ENCODE measurements around the gene BAG3.
"Not testable (repeated sequence)": the region's sequence is repeated elsewhere in the genome, so short reads cannot be mapped to it uniquely, and the experiment has no call there.

The BAG3 gene

DNA sequence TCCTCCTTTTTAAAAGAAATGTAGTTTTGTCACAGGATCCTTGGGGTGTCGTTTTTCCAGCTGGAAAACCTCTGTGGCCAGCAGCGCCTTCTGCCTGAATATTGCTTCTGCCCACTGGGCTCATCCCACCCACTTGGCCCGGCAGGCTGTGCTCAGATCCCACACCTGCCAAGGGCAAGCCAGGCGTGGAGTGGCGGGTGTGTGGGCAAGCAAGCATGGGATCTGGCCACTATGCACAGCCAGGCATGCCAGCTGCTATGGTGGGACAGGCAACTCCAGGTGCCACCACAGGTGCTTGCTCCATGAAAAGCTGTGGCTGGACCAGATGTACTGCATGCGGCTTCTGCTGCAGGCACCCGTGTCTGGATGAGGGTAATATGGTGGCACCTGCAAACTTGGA, 43.4 kb downstream of the BAG3 start:
- DNase-seq, result no peak

DNA sequence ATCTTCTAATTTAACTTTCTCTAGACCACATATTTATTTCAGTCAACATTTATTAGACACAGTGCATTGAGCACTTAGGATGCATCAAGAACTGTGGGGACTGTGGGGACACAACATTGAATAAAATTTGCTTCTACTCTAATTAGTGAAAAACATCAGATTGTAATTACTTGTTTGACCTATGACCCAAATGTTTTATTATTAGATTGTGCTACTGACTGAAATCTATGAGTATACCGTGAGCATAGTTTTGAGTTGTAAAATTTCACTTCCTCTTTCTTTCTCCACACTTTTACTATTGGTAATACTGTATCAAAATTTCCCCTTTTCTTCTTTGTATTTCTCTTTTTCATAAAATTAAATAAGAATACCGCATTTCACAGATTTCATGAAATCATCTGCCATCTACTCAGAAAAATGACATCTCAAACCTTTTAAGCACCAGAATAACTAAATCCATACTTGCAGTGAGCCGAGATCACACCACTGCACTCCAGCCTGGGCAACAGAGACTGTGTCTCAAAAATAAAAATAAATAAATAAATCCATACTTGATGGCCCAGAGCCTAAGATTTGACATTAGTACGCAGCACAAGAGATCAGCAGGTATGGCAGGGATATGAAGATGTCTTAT, 49.3 kb downstream of the BAG3 start:
- no peak for DNase-seq

DNA sequence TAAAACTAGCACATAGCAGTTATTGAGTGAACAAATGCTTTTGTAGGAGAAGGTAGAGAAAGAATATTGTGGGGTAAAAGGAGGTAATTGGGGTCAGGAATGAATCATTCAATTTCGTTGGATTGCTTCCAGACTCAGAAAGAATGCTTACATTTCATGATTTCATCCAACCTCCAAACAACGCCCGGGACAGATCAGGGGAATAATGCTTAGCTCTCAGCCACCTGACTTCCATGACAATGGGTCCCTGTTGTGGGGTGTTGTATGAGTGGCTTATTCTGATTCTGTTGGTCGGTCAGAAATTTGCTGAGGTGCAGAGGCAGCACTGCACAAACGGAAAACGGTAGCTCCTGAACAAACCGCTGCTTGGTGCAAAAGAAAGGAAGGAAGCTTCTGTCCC, 50.7 kb downstream of the BAG3 start:
- no peak for DNase-seq

DNA sequence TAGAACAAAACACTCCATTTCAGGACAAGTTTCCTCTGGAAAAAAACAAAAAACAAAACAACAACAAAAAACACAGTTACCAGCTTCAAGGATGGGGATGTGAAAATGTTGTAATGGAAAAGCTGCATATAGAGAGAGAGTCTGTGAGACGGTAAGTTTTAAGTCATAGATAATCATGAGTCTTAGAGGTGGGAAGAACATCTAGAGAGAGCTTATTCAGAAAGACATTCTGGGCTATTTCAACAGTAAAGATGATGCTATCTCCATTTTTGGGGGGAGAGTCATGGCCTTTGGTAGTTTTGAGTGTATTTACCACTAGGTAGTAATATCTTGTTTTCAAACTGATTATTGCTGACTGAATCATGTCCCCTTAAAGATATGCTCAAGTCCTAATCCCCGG, 51.4 kb downstream of the BAG3 start:
- DNase-seq, result no peak

DNA sequence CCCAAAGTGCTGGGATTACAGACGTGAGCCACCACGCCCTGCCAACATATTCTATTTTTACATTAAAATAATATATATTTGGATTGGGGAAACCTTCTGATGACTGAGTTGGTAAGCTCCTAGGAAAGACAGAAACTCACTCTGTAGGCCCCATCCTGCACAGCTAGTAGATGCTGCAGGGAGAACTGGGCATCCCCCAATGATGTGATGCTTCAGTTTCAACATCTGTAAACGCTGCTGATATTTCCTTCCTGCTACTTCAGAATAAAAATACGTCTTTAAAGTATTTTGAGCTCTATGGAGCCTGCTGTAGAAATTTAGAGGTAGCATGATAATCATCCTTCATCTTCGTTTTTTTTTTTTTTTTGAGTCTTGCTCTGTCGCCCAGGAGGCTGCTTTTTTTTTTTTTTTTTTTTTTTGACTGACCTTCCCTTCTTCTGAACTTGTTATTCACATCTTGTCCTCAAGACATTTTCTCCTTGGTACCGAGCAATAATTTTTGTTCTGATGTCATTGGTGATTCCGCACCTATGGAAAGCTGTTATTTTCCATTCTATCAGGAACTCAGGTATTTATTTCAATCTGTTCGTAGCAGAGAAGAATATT, 52.8 kb downstream of the BAG3 start:
- DNase-seq, result no peak

DNA sequence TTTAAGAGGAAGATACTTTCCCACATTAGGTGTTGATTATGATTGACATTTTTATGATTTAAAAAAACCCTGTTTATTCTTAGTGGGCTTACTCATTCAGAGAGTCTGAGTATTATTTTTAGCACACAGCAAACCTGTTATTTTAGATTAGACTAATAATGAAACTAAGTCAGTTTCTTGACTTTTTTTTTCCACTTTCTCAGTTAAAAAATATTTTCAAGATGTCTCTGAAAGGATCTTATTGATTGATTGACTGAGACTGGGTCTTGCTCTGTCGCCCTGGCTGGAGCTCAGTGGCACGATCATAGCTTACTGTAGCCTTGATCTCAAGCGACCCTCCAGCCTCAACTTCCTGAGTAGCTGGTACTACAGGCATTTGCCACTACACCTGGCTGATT, 54.3 kb downstream of the BAG3 start:
- no peak for DNase-seq

DNA sequence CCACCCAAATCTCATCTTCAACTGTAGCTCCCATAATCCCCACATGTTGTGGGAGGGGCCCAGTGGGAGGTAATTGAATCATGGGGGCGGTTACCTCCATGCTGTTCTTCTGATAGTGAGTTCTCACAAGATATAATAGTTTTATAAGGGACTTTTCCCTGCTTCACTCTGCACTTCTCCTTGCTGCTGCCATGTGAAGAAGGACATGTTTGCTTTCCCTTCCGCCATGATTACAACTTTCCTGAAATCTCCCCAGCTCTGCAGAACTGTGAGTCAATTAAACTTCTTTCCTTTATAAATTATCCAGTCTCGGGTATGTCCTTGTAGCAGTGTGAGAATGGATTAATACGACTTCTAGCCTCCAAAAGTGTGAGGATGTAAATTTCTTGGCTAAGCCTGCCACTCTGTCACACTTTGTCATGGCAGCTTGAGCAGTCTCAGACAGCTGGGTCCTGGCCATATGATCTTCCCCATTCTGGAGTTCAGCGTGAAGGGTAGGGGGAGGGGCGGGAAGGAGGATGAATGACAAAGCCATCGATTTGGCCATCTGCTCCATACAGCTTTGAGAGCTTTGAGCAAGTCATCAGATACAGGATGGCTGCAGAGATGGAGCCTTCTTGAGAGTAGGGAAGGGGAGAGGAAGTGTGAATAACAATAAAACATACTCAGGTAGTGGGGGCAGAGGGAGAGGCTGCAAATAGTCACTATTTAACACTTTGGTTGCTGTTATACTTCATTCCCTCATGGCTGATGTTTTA, 55.5 kb downstream of the BAG3 start:
- DNase-seq, result no peak

DNA sequence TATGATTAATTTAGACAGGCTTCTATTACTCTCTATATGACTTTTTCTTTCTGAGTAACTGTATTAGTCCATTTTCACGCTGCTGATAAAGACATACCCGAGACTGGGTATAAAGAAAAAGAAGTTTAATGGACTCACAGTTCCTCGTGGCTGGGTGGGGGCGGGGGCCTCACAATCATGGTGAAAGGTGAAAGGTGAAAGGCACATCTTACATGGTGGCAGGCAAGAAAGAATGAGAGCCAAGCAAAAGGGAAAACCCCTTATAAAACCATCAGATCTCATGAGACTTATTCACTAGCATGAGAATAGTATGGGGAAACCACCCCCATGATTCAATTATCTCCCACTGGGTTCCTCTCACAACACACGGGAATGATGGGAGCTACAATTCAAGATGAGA, 56.2 kb downstream of the BAG3 start:
- not testable (repeated sequence) for DNase-seq

DNA sequence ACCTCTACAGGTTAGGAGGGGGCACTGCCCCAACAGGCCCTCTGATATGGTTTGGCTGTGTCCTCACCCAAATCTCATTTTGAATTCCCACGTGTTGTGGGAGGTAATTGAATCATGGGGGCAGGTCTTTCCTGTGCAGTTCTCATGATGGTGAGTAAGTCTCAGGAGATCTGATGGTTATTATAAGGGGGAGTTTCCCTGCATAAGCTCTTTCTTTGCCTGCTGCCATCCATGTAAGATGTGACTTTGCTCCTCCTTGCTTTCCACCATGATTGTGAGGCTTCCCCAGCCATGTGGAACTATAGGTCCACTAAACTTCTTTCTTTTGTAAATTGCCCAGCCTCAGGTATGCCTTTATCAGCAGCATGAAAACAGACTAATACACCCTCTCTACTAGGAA, 59.8 kb downstream of the BAG3 start:
- DNase-seq, result not testable (repeated sequence)

DNA sequence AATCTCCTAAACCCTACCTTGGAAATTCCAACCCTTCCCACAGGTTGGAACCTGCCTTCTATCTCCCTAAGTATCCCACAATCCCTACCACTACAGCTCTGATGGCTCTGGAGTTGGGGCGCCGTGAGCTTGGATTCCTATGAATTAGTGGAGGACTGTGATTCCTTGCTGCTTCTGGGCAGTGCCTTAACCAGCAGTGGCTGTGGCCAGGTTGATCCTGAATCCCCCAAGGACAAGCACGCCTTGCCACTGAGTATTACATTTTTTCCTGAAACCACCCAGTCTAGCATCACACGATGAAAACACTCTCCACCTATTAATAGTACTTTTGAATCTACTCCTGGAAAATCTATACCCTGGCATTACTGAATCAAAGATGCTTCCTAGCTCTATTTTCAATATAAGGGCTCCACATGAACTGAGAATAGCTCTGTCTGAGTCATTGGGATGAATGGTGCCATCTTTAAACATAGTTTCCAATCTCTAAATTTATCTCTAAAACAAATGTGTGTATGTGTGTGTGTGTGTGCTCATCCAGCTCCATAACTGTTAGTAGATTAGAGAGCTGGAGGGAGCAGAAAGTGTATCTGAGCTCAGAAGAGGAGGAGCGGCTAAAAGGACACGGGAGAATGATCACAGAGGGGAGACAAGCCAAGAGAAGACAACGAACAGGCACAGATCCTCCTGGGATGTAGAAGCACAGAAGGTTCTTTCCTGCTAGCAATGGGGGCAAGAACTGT, 62.7 kb downstream of the BAG3 start:
- no peak for DNase-seq

DNA sequence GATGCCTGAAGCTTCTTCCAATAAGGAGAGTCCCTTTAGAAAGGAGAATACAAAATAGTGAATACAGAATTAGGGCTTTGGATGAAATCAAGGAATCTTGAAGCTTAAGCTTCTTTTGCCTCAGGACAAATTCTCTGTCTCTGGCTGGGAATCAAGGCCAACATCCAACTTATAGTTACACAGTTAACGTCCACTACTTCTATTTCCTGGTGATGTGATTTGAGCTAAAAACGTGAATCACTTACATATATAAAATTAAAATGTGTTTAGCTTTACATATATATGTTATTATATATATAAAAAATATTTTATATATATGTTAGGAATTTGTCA, 63.3 kb downstream of the BAG3 start:
- no peak for DNase-seq

DNA sequence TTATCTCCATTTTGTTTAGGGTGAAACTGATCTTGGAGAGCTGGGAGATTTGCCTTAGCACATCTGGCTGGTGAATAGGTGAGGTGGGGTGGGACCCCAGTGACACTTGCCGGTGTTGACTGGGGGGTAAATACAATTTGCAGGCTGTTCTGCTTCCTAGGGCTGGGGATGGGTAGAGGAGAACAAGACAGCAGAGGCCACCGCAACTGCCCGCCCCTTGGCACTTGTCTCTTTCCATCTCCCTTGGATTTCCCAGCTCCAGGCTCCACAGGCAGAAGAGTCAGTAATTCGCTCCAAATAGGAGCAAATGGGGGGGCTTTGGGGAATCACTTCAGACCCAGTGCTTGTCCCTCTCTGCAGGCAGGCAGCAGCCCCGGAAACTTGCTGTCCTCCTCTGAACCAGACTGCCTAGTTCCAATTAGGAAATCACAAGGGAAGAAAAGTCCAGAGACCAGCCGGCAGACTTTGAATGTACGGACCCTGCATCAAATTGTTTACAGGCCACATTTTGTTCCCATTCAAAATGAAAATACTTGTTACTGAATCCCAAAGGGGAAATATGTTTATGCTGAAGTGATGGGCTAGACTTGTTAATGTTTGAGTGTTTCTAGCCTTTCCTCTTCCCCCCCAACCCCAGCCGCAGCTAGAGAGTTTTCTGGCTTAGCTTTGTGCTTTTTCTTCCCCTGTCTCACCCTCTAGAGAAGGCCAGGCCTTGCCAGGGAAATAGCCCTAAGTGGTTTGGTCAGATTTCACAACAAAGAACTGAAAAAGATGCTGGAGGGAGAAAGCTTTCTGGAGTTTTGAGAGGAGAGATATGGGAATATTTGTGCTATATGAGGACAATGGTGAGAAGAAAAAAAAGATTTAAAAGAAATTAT, 64.7 kb downstream of the BAG3 start:
- DNase-seq, result no peak

DNA sequence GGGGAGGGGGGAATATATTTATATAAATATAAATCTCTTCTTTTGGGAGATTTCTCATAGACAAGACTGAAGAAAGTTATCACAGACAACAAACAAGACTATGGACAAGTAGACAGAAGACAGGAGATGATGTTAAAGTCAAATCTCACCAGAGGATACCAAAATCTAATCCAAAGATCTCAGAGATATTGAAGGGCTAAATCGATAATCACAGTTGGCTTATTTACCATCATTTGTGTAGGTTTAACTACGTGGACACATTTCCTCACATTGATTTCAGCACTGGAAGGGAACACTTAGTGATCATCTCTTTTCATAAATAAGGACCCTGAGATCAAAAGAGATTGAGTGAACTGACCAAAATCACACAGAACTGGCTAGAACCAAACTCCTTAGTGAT, 72.0 kb downstream of the BAG3 start:
- DNase-seq, result no peak

DNA sequence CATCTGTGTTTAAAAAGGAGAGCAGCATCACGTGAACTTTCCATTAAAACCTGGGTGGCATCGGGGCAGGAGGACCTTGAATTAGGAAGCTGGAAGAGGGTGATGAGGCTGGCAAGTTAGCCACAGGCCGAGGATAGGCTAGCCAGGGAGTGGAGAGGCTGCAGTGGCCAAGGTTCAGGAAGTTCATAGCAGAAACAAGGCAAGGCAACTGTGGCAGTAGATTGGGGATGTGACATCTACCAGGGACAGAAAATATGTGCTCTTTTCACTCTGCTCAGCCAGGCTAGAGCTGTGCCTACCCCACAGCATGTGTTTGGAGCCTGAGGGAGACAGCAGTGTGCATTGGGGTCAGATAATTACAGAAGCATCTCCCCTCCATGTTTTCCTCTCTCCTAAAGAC, 72.4 kb downstream of the BAG3 start:
- no peak for DNase-seq

DNA sequence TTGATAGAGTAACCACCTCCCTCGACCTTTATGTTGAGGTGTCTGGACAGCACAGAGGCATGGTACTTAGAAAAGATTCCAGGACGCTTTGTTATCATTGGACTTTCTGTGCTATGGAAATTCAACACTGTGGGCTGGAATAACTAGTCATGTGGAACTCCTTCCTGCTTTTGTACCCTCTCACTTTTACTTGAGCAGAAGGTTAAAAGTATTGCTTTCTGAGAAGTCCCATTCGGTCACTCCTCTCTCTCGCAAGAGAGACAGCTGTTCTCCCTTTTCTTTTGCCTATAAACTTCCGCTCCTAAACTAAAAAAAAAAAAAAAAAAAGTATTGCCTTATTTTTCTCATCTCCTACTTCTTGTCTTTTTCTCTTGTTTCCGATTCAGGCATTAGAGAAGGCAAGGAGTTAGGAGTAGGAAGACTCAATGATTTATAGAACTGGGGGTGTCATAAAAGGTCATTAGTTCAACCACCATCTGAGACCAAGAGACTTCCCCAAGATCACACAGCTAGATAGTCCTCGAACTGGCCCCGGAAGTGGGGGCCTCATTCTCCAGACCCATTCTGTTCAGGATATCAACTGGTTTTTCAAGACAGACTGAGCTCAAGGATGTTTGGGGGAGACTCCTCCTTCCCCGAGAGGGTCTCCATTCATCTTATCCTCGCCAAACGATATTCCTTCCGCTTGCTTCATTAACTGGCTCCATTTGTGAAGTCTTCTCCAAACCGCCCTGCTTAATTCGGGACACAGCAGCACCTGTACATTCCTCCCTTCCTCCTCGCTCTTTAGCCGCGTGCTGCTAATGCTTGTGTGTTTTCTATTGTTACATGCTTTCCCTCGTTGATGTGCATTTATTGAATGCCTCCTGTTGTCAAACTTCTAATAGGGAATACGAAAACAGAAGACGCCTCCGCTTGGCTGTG, 73.7 kb downstream of the BAG3 start:
- peak in 1 of 2 experiments; percentile 26 for DNase-seq

DNA sequence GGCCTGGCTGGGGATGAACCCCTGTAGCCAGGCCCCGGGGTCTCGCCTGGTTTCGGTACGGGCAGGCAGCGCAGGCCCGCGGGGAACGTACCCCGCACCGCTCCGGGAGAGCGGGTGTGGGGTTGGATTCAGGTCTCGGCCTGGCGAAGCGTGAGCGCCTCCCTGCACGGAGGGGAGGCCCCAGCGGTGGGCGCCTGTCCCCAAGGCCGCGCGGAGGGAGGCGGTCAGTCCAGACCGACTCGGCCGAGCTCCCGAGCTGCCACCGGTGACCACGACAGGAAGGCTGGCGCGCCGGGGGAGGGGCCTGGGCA, 74.3 kb downstream of the BAG3 start:
- DNase-seq, result no peak

DNA sequence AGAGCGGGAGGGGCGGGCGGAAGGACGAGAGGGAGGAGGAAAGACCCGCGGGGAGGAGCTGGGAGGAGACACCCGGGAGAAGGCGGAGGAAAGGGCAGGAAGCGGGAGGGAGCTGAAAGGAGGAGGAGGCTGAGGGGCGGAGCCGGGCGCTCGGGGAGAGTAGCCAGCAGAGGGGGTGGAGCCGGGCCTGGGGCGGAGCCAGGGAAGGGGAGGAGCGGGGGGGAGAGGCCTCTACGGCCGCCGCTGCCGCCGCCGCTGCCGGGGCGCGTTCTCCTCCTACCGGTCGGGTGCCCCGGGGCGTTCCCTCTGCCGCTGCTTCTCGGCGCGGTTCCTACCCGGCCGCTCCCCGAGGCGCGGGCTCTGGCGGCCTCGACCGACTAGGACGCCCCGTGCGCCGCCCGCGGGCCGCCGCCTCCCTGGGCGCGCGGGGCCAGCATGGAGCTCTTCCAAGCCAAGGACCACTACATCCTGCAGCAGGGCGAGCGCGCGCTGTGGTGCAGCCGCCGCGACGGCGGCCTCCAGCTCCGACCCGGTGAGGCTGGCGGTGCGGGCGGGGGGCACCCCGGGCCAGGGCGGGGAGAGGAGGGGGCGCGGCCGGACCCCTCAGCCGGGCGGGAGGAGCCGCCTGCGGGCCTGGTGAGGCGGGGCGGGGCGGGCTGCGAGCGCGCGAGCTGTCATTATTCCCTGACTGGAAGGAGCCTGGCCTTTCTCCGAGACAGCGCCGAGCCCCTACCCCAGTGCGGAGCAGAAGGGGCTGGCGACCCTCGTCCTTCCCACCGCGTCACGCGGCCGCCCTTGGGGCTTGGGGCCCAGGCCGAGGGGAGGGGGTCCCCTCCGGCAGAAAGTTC, 74.9 kb downstream of the BAG3 start, which contains the start of gene INPP5F:
INPP5F (plus strand) TSS at position 223 of the 848 bp plus-strand sequence; CDS start at position 436, 213 bp downstream.
- peak; percentile 92 to 97 for DNase-seq

DNA sequence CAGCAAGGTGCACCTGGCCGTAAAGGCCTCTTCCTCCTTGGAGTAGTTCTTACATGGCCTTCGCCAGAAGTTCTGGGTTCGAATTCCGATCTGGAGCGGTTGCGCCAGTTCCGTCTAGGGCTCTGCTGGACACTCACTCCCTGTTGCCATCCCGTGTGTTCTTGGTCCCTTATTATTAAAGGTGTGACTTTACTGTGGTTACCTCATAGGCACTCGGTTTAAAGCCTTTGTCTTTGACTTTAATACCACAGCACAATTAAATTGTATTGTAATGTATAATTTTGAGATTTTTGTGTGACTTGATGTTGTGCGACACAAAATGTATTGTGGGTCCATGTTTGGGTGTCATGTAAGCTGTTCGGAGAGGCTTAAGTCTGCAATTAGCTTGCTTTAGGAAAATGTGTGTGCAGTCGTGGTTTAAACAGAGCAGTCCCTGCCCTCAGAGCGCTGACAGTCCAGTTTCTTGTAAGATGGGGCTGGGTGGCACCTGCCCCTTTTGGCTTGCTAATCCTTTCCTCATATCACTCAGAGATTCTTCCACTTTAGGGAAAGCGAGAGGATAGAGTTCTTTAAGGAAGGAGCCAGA, 75.6 kb downstream of the BAG3 start:
- DNase-seq, result peak in 1 of 2 experiments; percentile 6

All from NCI-H2081 (cell line).